ENCODE data around the gene CHIT1. TPM values are rescaled to one million over a fixed set of nuclear protein-coding genes. Genes with fewer than 3 reads are reported as not detected.

The CHIT1 gene
- total RNA-seq, 4 donors from 2014 or later: 0.39 to 0.42 TPM; not detected in 2

GRCh38 chr1:203172184-203173010 lies 57.1 kb downstream of the CHIT1 start:
- Histone ChIP-seq H3K36me3 (no peaks in the 10 kb centered on the region), H3K27me3 (no peaks in the 10 kb centered on the region), H3K4me3 (no peak overlapping the region), H3K4me1 (no peaks in the 10 kb centered on the region), H3K27ac (no peak overlapping the region), H3K9me3 (no peaks in the 10 kb centered on the region)
- peak; percentile 52 to 69 (median 53) for TF ChIP-seq CTCF (IDR thresholded peaks at IDR 0.05)
- TF ChIP-seq EP300 (IDR thresholded peaks at IDR 0.05): no peak
- WGBS, 2 donors: 62 to 71% methylated on average over 5 to 8 of the region's 8 CpGs
- DNase-seq (ENCODE audit: low spot score in 2 of 2): no peak

- Histone ChIP-seq H3K9me3 (no peaks in the 10 kb centered on the region), H3K36me3 (no peaks in the 10 kb centered on the region), H3K27me3 (no peaks in the 10 kb centered on the region), H3K27ac (no peak overlapping the region), H3K4me3 (no peak overlapping the region), H3K4me1 (peaks cover 0 to 4% (median 0%) of the 10 kb centered on the region in 4 donors)
- TF ChIP-seq POLR2A (IDR thresholded peaks at IDR 0.05) (no peak), CTCF (IDR thresholded peaks at IDR 0.05) (no peak), EP300 (IDR thresholded peaks at IDR 0.05) (no peak)
- DNase-seq (ENCODE audit: low spot score in 2 of 2): no peak
- WGBS, 2 donors: 89 to 95% methylated on average over 17 to 20 of the region's 22 CpGs
Measured at GRCh38 chr1:203171341-203172183, 57.9 kb downstream of the CHIT1 start.

- DNase-seq (ENCODE audit: low spot score in 2 of 2): no peak
- 82 to 83% methylated on average over 8 of the region's 8 CpGs for WGBS, 2 donors
Measured at GRCh38 chr1:203170625-203171330, 58.7 kb downstream of the CHIT1 start.

GRCh38 chr1:203169770-203170520 lies 59.5 kb downstream of the CHIT1 start:
- no peak for TF ChIP-seq EP300 (IDR thresholded peaks at IDR 0.05)
- TF ChIP-seq POLR2A (IDR thresholded peaks at IDR 0.05): no peak
- TF ChIP-seq CTCF (IDR thresholded peaks at IDR 0.05): no peak
- Histone ChIP-seq H3K4me3 (no peak overlapping the region), H3K36me3 (no peaks in the 10 kb centered on the region), H3K27ac (no peak overlapping the region), H3K9me3 (no peaks in the 10 kb centered on the region), H3K27me3 (no peaks in the 10 kb centered on the region), H3K4me1 (peaks cover 0 to 4% (median 0%) of the 10 kb centered on the region in 4 donors)
- WGBS, 2 donors: 84 to 89% methylated on average over 21 of the region's 21 CpGs
- no peak for DNase-seq (ENCODE audit: low spot score in 2 of 2)

More at GRCh38 chr1:203170625-203171330, 58.7 kb downstream of the CHIT1 start:
- TF ChIP-seq CTCF (IDR thresholded peaks at IDR 0.05): no peak
- TF ChIP-seq EP300 (IDR thresholded peaks at IDR 0.05): no peak
- no peak for TF ChIP-seq POLR2A (IDR thresholded peaks at IDR 0.05)
- Histone ChIP-seq H3K36me3 (no peaks in the 10 kb centered on the region), H3K4me3 (no peak overlapping the region), H3K27ac (no peak overlapping the region), H3K9me3 (no peaks in the 10 kb centered on the region), H3K4me1 (peaks cover 0 to 4% (median 0%) of the 10 kb centered on the region in 4 donors), H3K27me3 (no peaks in the 10 kb centered on the region)

All from tibial nerve (tissue), 4 donors.